ENCODE measurements around the gene ATG2A.

DNA sequence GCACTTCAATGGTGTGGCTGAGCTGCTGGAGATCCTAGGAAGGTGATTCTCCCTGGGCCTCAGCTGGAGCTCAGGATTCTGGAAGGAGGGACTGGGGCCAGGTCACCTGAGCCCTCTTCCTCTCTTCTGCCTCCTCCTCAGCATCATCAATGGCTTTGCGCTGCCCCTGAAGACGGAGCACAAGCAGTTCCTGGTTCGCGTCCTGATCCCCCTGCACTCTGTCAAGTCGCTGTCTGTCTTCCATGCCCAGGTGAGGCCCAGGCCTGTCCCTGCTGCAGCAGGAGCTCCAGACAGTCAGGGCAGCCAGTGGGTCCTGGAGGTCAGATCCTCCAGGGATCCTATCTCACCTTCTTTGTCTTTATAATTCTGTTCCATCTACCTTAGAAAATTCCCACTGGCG lies 13.3 kb upstream of the ATG2A start:
- TF ChIP-seq, protein P1, sequence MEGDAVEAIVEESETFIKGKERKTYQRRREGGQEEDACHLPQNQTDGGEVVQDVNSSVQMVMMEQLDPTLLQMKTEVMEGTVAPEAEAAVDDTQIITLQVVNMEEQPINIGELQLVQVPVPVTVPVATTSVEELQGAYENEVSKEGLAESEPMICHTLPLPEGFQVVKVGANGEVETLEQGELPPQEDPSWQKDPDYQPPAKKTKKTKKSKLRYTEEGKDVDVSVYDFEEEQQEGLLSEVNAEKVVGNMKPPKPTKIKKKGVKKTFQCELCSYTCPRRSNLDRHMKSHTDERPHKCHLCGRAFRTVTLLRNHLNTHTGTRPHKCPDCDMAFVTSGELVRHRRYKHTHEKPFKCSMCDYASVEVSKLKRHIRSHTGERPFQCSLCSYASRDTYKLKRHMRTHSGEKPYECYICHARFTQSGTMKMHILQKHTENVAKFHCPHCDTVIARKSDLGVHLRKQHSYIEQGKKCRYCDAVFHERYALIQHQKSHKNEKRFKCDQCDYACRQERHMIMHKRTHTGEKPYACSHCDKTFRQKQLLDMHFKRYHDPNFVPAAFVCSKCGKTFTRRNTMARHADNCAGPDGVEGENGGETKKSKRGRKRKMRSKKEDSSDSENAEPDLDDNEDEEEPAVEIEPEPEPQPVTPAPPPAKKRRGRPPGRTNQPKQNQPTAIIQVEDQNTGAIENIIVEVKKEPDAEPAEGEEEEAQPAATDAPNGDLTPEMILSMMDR (IDR thresholded peaks at IDR 0.05; ENCODE audit: insufficient read depth, low read length): no peak
- TF ChIP-seq, protein P2, sequence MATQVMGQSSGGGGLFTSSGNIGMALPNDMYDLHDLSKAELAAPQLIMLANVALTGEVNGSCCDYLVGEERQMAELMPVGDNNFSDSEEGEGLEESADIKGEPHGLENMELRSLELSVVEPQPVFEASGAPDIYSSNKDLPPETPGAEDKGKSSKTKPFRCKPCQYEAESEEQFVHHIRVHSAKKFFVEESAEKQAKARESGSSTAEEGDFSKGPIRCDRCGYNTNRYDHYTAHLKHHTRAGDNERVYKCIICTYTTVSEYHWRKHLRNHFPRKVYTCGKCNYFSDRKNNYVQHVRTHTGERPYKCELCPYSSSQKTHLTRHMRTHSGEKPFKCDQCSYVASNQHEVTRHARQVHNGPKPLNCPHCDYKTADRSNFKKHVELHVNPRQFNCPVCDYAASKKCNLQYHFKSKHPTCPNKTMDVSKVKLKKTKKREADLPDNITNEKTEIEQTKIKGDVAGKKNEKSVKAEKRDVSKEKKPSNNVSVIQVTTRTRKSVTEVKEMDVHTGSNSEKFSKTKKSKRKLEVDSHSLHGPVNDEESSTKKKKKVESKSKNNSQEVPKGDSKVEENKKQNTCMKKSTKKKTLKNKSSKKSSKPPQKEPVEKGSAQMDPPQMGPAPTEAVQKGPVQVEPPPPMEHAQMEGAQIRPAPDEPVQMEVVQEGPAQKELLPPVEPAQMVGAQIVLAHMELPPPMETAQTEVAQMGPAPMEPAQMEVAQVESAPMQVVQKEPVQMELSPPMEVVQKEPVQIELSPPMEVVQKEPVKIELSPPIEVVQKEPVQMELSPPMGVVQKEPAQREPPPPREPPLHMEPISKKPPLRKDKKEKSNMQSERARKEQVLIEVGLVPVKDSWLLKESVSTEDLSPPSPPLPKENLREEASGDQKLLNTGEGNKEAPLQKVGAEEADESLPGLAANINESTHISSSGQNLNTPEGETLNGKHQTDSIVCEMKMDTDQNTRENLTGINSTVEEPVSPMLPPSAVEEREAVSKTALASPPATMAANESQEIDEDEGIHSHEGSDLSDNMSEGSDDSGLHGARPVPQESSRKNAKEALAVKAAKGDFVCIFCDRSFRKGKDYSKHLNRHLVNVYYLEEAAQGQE (IDR thresholded peaks at IDR 0.05; ENCODE audit: insufficient replicate concordance, low read depth): no peak
- TF ChIP-seq POLR2AphosphoS5 (IDR thresholded peaks at IDR 0.05; ENCODE audit: low read depth): no peak
- no peak for TF ChIP-seq GABPA (IDR thresholded peaks at IDR 0.05; ENCODE audit: low read depth)
- TF ChIP-seq SPI1 (IDR thresholded peaks at IDR 0.05; ENCODE audit: borderline replicate concordance, low read depth): no peak

Measured in HL-60 (cell line).